Measurements from ENCODE around the gene CDT1.

The CDT1 gene

GRCh38 chr16:88853325-88853941, 49.8 kb downstream of the CDT1 start:
- no peak overlapping the region for H3K4me3 ChIP-seq (ENCODE audit: low read depth, low read length)
- no peak for TF ChIP-seq CTCF (IDR thresholded peaks at IDR 0.05; ENCODE audit: control insufficient read depth, extremely low read depth, insufficient read depth)
- no peak for DNase-seq (ENCODE audit: low read depth)

- no peak for DNase-seq (ENCODE audit: low read depth)
- H3K4me3 ChIP-seq (ENCODE audit: low read depth, low read length), result no peak overlapping the region
- TF ChIP-seq CTCF (IDR thresholded peaks at IDR 0.05; ENCODE audit: control insufficient read depth, extremely low read depth, insufficient read depth), result no peak
These were observed 50.9 kb downstream of the CDT1 start for GRCh38 chr16:88854306-88855111.

GRCh38 chr16:88855176-88855575, 51.6 kb downstream of the CDT1 start:
- TF ChIP-seq CTCF (IDR thresholded peaks at IDR 0.05; ENCODE audit: control insufficient read depth, extremely low read depth, insufficient read depth), result no peak
- DNase-seq (ENCODE audit: low read depth), result no peak
- no peak overlapping the region for H3K4me3 ChIP-seq (ENCODE audit: low read depth, low read length)

GRCh38 chr16:88855736-88856121, 52.1 kb downstream of the CDT1 start:
- DNase-seq (ENCODE audit: low read depth), result no peak
- H3K4me3 ChIP-seq (ENCODE audit: low read depth, low read length), result peak overlapping the region; percentile 82
- TF ChIP-seq CTCF (IDR thresholded peaks at IDR 0.05; ENCODE audit: control insufficient read depth, extremely low read depth, insufficient read depth), result no peak

GRCh38 chr16:88856122-88856827, 52.7 kb downstream of the CDT1 start:
- peak overlapping the region; percentile 82 for H3K4me3 ChIP-seq (ENCODE audit: low read depth, low read length)
- TF ChIP-seq CTCF (IDR thresholded peaks at IDR 0.05; ENCODE audit: control insufficient read depth, extremely low read depth, insufficient read depth), result no peak
- DNase-seq (ENCODE audit: low read depth), result no peak

GRCh38 chr16:88856828-88857727, 53.5 kb downstream of the CDT1 start, which contains the start of the genes GALNS and TRAPPC2L:
GALNS (minus strand) TSS chr16:88856947; CDS start chr16:88856877, 70 bp downstream.
TRAPPC2L (plus strand) TSS chr16:88857127; CDS start chr16:88857151, 24 bp downstream.
- TF ChIP-seq CTCF (IDR thresholded peaks at IDR 0.05; ENCODE audit: control insufficient read depth, extremely low read depth, insufficient read depth), result no peak
- H3K4me3 ChIP-seq (ENCODE audit: low read depth, low read length), result peak within 1 kb of the TSS; percentile 82
- DNase-seq (ENCODE audit: low read depth), result peak; percentile 54

All from LNCaP clone FGC (cell line).